Smooth muscle cell (in vitro differentiated cells): ENCODE data around the gene RRBP1. TPM values are rescaled to one million over a fixed set of nuclear protein-coding genes. Genes with fewer than 3 reads are reported as not detected.

Experiments
- DNase-seq: peaks from one replicate; lab custom pipeline; 2025; ENCODE audit not compliant: unreplicated experiment; lab: John Stamatoyannopoulos, UW
- H2AFZ ChIP-seq: fragments of 200-600 bp; sonication (generic); 2 replicates; pipeline ENCODE4 v1.6.0; 2016; ENCODE audit warnings: antibody characterized with exemption, low read depth, mild to moderate bottlenecking
- H3F3A ChIP-seq: fragments of 200-600 bp; sonication (generic); 2 replicates; pipeline ENCODE4 v1.6.0; 2017; ENCODE audit warnings: antibody characterized with exemption, low read depth
- H3K27ac ChIP-seq: fragments of 200-600 bp; sonication (generic); 2 replicates; pipeline ENCODE4 v1.5.1; 2016; ENCODE audit warnings: low read depth, mild to moderate bottlenecking
- H3K27me3 ChIP-seq: fragments of 200-600 bp; sonication (generic); 2 replicates; pipeline ENCODE4 v1.6.1; 2016; ENCODE audit warnings: low read depth, mild to moderate bottlenecking
- H3K36me3 ChIP-seq: fragments of 200-600 bp; sonication (generic); 2 replicates; pipeline ENCODE4 v1.5.1; 2016; ENCODE audit warnings: low read depth
- H3K4me1 ChIP-seq: fragments of 200-600 bp; sonication (generic); 2 replicates; pipeline ENCODE4 v1.5.1; 2016; ENCODE audit warnings: low read depth
- H3K4me2 ChIP-seq: fragments of 200-600 bp; sonication (generic); 2 replicates; pipeline ENCODE4 v1.6.0; 2016; ENCODE audit warnings: mild to moderate bottlenecking
- H3K4me3 ChIP-seq: fragments of 200-600 bp; sonication (generic); 2 replicates; pipeline ENCODE4 v1.5.1; 2016; ENCODE audit warnings: mild to moderate bottlenecking
- H3K79me2 ChIP-seq: fragments of 200-600 bp; sonication (generic); 2 replicates; pipeline ENCODE4 v1.6.0; 2016; ENCODE audit warnings: low read depth, mild to moderate bottlenecking
- H3K9ac ChIP-seq: fragments of 200-600 bp; sonication (generic); 2 replicates; pipeline ENCODE4 v1.6.0; 2016; ENCODE audit warnings: low read depth
- H3K9me3 ChIP-seq: fragments of 200-600 bp; sonication (generic); replicated peaks from 2 replicates; pipeline ENCODE4 v1.5.1; 2016; ENCODE audit warnings: low read depth
- H4K20me1 ChIP-seq: fragments of 200-600 bp; sonication (generic); 2 replicates; pipeline ENCODE4 v1.6.0; 2016; ENCODE audit warnings: low read depth
- WGBS: methylation state at CpG from one replicate; pipeline ENCODE4 v1.1.7; 2016; ENCODE audit warnings: low lambda C conversion rate; 5-methylcytosine and 5-hydroxymethylcytosine counted together
- polyA plus RNA-seq: library from polyadenylated mRNA; unstranded; fragments of >200 nt; fragmentation: Nextera tagmentation; extraction: Ambion mirVana; gene quantifications from 2 replicates; pipeline ENCODE4 v1.2.1, GENCODE V29; 2016
- total RNA-seq: library from RNA; depleted of rRNA; stranded (reverse); fragments of >200 nt; gene quantifications from 2 replicates; pipeline ENCODE4 v1.2.3, GENCODE V29; 2014
- TF ChIP-seq, protein P1 (sequence below): fragments of 200-600 bp; sonication (generic); IDR thresholded peaks from 2 replicates; pipeline ENCODE4 v1.5.1; 2017; ENCODE audit warnings: borderline replicate concordance, mild to moderate bottlenecking, antibody characterized with exemption; ENCODE audit not compliant: insufficient read depth, poor library complexity, severe bottlenecking

Gene RRBP1
- total and polyA plus RNA-seq, 2 experiments from 2014 or later: 142 to 226 TPM

DNA sequence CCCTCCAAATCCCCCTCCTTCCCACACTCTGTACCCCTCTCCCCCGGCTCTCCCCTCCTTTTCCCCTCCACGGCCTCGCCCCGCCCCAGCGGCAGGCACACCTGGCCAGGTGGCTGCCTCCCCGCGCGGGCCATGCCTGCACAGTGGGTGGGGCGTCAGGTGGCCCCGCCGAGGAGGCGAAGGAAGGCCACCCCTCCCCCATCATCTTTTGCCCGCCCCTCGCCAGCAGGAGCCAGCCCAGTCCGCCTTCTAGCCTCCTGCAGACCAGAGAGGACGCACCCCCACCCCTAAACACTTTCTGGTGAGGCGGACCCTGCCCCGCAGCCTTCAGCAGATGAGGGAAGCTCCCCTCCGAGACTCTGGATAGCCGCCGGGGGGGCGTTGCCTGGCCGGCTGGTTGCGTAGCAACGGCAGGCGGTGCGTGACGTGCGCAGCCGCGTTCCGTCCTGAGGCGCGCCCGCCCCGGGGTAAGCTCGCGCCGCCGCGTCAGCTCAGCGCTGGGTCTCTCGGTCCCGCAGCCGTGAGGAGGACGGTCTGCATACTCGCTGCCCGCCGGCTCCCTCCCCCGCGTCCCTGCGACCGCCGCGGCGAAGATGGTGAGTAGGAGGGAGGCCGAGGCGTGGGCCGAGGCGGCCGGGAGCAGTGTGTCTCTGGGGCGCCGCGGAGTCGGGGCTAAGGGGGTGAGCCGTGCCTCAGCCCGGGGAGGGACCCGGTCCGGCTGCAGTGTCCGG, 112.3 kb downstream of the RRBP1 start, which contains the start of gene DSTN:
DSTN (plus strand) TSS at position 460 of the 731 bp plus-strand sequence; CDS start at position 594, 134 bp downstream.
- H3K36me3 ChIP-seq: no peaks in the 10 kb centered on the region
- peak; percentile 80 for DNase-seq
- H3F3A ChIP-seq: peaks cover 8% of the 10 kb centered on the region
- peak within 1 kb of the TSS; percentile 97 for H3K4me2 ChIP-seq
- peak within 1 kb of the TSS; percentile 96 for H3K27ac ChIP-seq
- H3K9ac ChIP-seq: peak within 1 kb of the TSS; percentile 99
- WGBS: 1% methylated on average over 46 of the region's 70 CpGs
- no peaks in the 10 kb centered on the region for H3K9me3 ChIP-seq
- H3K4me1 ChIP-seq: peaks cover 30% of the 10 kb centered on the region
- H3K27me3 ChIP-seq: no peaks in the 10 kb centered on the region
- H4K20me1 ChIP-seq: peaks cover 46% of the 10 kb centered on the region
- no peak within 1 kb of the TSS for H2AFZ ChIP-seq
- peaks cover 49% of the 10 kb centered on the region for H3K79me2 ChIP-seq
- H3K4me3 ChIP-seq: peak within 1 kb of the TSS; percentile 83
- TF ChIP-seq, protein P1, sequence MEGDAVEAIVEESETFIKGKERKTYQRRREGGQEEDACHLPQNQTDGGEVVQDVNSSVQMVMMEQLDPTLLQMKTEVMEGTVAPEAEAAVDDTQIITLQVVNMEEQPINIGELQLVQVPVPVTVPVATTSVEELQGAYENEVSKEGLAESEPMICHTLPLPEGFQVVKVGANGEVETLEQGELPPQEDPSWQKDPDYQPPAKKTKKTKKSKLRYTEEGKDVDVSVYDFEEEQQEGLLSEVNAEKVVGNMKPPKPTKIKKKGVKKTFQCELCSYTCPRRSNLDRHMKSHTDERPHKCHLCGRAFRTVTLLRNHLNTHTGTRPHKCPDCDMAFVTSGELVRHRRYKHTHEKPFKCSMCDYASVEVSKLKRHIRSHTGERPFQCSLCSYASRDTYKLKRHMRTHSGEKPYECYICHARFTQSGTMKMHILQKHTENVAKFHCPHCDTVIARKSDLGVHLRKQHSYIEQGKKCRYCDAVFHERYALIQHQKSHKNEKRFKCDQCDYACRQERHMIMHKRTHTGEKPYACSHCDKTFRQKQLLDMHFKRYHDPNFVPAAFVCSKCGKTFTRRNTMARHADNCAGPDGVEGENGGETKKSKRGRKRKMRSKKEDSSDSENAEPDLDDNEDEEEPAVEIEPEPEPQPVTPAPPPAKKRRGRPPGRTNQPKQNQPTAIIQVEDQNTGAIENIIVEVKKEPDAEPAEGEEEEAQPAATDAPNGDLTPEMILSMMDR: no peak

DNA sequence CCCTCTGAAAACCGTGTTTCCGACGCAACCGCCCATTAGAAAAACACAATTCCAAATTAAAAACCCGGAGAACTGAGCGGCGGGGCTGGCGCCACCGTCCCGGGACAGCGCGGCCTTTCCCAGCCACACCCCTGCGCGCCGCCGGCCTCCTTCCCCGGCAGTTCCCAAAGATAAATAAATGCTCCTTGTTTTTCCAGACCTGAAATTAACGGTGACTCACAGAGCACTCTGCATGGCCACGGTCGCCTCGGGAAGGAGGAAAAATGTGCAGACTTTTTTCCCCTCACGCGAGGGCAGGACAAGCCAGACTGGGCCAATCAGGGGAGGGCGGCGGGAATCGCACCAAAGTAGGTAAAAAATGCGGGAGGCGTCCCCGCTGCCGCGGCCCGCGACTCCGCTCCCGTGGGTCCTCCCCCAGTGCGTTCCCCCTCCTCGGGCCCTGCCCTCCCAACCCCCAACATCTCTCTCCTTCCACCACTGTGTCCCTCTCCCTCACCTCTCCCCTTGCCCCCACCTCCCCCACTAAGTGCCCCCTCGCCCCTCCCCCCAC, 113.0 kb downstream of the RRBP1 start:
- H3K9me3 ChIP-seq: no peaks in the 10 kb centered on the region
- peak overlapping the region; percentile 83 for H3K4me3 ChIP-seq
- H2AFZ ChIP-seq: no peak overlapping the region
- peak overlapping the region; percentile 97 for H3K4me2 ChIP-seq
- TF ChIP-seq, protein P1: no peak
- peaks cover 39% of the 10 kb centered on the region for H4K20me1 ChIP-seq
- H3K79me2 ChIP-seq: peaks cover 42% of the 10 kb centered on the region
- peak overlapping the region; percentile 96 for H3K27ac ChIP-seq
- peaks cover 30% of the 10 kb centered on the region for H3K4me1 ChIP-seq
- H3K27me3 ChIP-seq: no peaks in the 10 kb centered on the region
- DNase-seq: peak; percentile 81
- peak overlapping the region; percentile 86 for H3K9ac ChIP-seq
- WGBS: under 1% methylated on average over 26 of the region's 38 CpGs
- no peaks in the 10 kb centered on the region for H3K36me3 ChIP-seq
- H3F3A ChIP-seq: peaks cover 12% of the 10 kb centered on the region

DNA sequence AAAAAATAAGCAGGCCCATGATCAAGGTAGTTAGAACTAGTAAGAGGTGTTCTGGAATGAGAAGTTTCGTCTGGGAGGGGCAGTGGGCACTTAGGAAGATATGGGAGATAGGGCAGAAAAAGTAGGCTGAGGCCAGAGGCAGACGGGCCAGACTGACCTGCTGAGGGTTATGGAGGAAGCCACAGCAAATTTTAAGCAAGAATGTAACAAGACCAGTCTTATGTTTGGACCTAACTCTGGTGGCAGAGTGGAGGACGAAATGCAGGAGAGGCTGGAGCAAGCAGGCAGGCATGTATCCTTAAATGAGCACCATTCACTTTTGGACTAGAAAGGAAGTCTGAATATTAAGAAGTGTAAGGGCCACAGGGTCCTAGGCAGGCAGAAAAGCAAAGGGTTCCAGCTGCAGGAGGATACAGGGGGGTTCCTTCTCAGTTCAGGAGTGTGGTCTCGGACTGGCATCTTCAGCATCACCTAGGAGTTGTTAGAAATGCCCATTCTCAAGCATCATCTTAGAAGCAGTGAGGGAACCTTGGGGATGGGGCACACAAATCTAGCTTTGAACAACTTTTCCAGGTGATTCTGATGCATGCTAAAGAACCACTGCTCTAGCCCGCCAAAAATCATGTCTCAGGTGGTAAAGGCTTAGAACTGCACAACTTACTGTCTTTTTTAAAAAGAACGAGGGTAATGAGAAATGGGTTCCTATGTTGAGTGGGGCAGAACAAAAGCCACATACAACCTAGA, 113.8 kb downstream of the RRBP1 start:
- Histone ChIP-seq H3K9me3 (no peaks in the 10 kb centered on the region), H3K79me2 (peaks cover 34% of the 10 kb centered on the region), H3K4me1 (peaks cover 27% of the 10 kb centered on the region), H2AFZ (no peak overlapping the region), H3K4me3 (peak overlapping the region; percentile 83), H3K27ac (peak overlapping the region; percentile 96), H3K27me3 (no peaks in the 10 kb centered on the region), H3K4me2 (peak overlapping the region; percentile 85), H3K9ac (peak overlapping the region; percentile 86), H4K20me1 (peaks cover 31% of the 10 kb centered on the region), H3K36me3 (no peaks in the 10 kb centered on the region), H3F3A (peaks cover 12% of the 10 kb centered on the region)
- no peak for DNase-seq
- 48% methylated on average over 6 of the region's 6 CpGs for WGBS
- TF ChIP-seq, protein P1: no peak
